Measurements from ENCODE around the gene SIM2.
A peak's percentile ranks its signal among the peaks of the same experiment; 100 is the strongest.

Gene SIM2

GRCh38 chr21:36706951-36707762, 8.2 kb downstream of the SIM2 start:
- peaks cover 82 to 100% of the 10 kb centered on the region in 2 donors for H3K27me3 ChIP-seq (ENCODE audit: control insufficient read depth in 1 of 2, insufficient read depth in 2 of 2, low read length in 2 of 2)
- H3K9me3 ChIP-seq (ENCODE audit: control insufficient read depth in 2 of 2, low read length in 2 of 2): no peaks in the 10 kb centered on the region
- no peak overlapping the region for H3K9ac ChIP-seq (ENCODE audit: low read length in 2 of 2)
- H3K36me3 ChIP-seq (ENCODE audit: control insufficient read depth in 2 of 2, insufficient read depth in 2 of 2, low read length in 2 of 2): no peaks in the 10 kb centered on the region
- H3K4me3 ChIP-seq (ENCODE audit: low read length in 2 of 2): no peak overlapping the region
- peaks cover 32% of the 10 kb centered on the region for H3K4me1 ChIP-seq (ENCODE audit: control insufficient read depth, insufficient read depth, low read length)
- H3K27ac ChIP-seq (ENCODE audit: low read length): no peak overlapping the region

- Histone ChIP-seq H3K4me3 (ENCODE audit: low read length in 2 of 2) (peak overlapping the region; percentile 44 to 53), H3K9me3 (ENCODE audit: control insufficient read depth in 2 of 2, low read length in 2 of 2) (no peaks in the 10 kb centered on the region), H3K4me1 (ENCODE audit: control insufficient read depth, insufficient read depth, low read length) (peaks cover 32% of the 10 kb centered on the region), H3K27ac (ENCODE audit: low read length) (no peak overlapping the region), H3K27me3 (ENCODE audit: control insufficient read depth in 1 of 2, insufficient read depth in 2 of 2, low read length in 2 of 2) (peaks cover 79 to 100% of the 10 kb centered on the region in 2 donors), H3K9ac (ENCODE audit: low read length in 2 of 2) (no peak overlapping the region), H3K36me3 (ENCODE audit: control insufficient read depth in 2 of 2, insufficient read depth in 2 of 2, low read length in 2 of 2) (no peaks in the 10 kb centered on the region)
Observed at GRCh38 chr21:36707763-36708285, 8.9 kb downstream of the SIM2 start.

- H3K36me3 ChIP-seq (ENCODE audit: control insufficient read depth in 2 of 2, insufficient read depth in 2 of 2, low read length in 2 of 2): no peaks in the 10 kb centered on the region
- H3K4me1 ChIP-seq (ENCODE audit: control insufficient read depth, insufficient read depth, low read length): peaks cover 32% of the 10 kb centered on the region
- peaks cover 75 to 98% of the 10 kb centered on the region in 2 donors for H3K27me3 ChIP-seq (ENCODE audit: control insufficient read depth in 1 of 2, insufficient read depth in 2 of 2, low read length in 2 of 2)
- no peaks in the 10 kb centered on the region for H3K9me3 ChIP-seq (ENCODE audit: control insufficient read depth in 2 of 2, low read length in 2 of 2)
- no peak overlapping the region for H3K27ac ChIP-seq (ENCODE audit: low read length)
- H3K9ac ChIP-seq (ENCODE audit: low read length in 2 of 2): no peak overlapping the region
- H3K4me3 ChIP-seq (ENCODE audit: low read length in 2 of 2): peak overlapping the region; percentile 44 to 53
Observed at GRCh38 chr21:36708286-36709029, 9.5 kb downstream of the SIM2 start.

- Histone ChIP-seq H3K4me3 (ENCODE audit: low read length in 2 of 2) (peak overlapping the region in 1 of 2 donors; percentile 44), H3K4me1 (ENCODE audit: control insufficient read depth, insufficient read depth, low read length) (peaks cover 32% of the 10 kb centered on the region)
Observed at GRCh38 chr21:36709030-36709867, 10.3 kb downstream of the SIM2 start.

GRCh38 chr21:36709868-36710728, 11.2 kb downstream of the SIM2 start:
- Histone ChIP-seq H3K4me1 (ENCODE audit: control insufficient read depth, insufficient read depth, low read length) (peaks cover 24% of the 10 kb centered on the region), H3K27ac (ENCODE audit: low read length) (no peak overlapping the region), H3K9ac (ENCODE audit: low read length in 2 of 2) (no peak overlapping the region), H3K9me3 (ENCODE audit: control insufficient read depth in 2 of 2, low read length in 2 of 2) (no peaks in the 10 kb centered on the region), H3K36me3 (ENCODE audit: control insufficient read depth in 2 of 2, insufficient read depth in 2 of 2, low read length in 2 of 2) (no peaks in the 10 kb centered on the region), H3K27me3 (ENCODE audit: control insufficient read depth in 1 of 2, insufficient read depth in 2 of 2, low read length in 2 of 2) (peaks cover 62 to 88% of the 10 kb centered on the region in 2 donors), H3K4me3 (ENCODE audit: low read length in 2 of 2) (no peak overlapping the region)

More at GRCh38 chr21:36709030-36709867, 10.3 kb downstream of the SIM2 start:
- Histone ChIP-seq H3K9ac (ENCODE audit: low read length in 2 of 2) (no peak overlapping the region), H3K27me3 (ENCODE audit: control insufficient read depth in 1 of 2, insufficient read depth in 2 of 2, low read length in 2 of 2) (peaks cover 67 to 92% of the 10 kb centered on the region in 2 donors), H3K27ac (ENCODE audit: low read length) (no peak overlapping the region), H3K36me3 (ENCODE audit: control insufficient read depth in 2 of 2, insufficient read depth in 2 of 2, low read length in 2 of 2) (no peaks in the 10 kb centered on the region), H3K9me3 (ENCODE audit: control insufficient read depth in 2 of 2, low read length in 2 of 2) (no peaks in the 10 kb centered on the region)

GRCh38 chr21:36710729-36711048, 11.8 kb downstream of the SIM2 start:
- Histone ChIP-seq H3K27ac (ENCODE audit: low read length) (no peak overlapping the region), H3K4me3 (ENCODE audit: low read length in 2 of 2) (no peak overlapping the region), H3K4me1 (ENCODE audit: control insufficient read depth, insufficient read depth, low read length) (peaks cover 19% of the 10 kb centered on the region), H3K9ac (ENCODE audit: low read length in 2 of 2) (no peak overlapping the region), H3K27me3 (ENCODE audit: control insufficient read depth in 1 of 2, insufficient read depth in 2 of 2, low read length in 2 of 2) (peaks cover 58 to 86% of the 10 kb centered on the region in 2 donors), H3K36me3 (ENCODE audit: control insufficient read depth in 2 of 2, insufficient read depth in 2 of 2, low read length in 2 of 2) (no peaks in the 10 kb centered on the region), H3K9me3 (ENCODE audit: control insufficient read depth in 2 of 2, low read length in 2 of 2) (no peaks in the 10 kb centered on the region)

GRCh38 chr21:36713746-36714145, 14.8 kb downstream of the SIM2 start:
- Histone ChIP-seq H3K36me3 (ENCODE audit: control insufficient read depth in 2 of 2, insufficient read depth in 2 of 2, low read length in 2 of 2) (no peaks in the 10 kb centered on the region), H3K27ac (ENCODE audit: low read length) (no peak overlapping the region), H3K4me1 (ENCODE audit: control insufficient read depth, insufficient read depth, low read length) (peaks cover 6% of the 10 kb centered on the region), H3K27me3 (ENCODE audit: control insufficient read depth in 1 of 2, insufficient read depth in 2 of 2, low read length in 2 of 2) (peaks cover 33 to 65% of the 10 kb centered on the region in 2 donors), H3K4me3 (ENCODE audit: low read length in 2 of 2) (no peak overlapping the region), H3K9ac (ENCODE audit: low read length in 2 of 2) (no peak overlapping the region), H3K9me3 (ENCODE audit: control insufficient read depth in 2 of 2, low read length in 2 of 2) (no peaks in the 10 kb centered on the region)

- Histone ChIP-seq H3K9me3 (ENCODE audit: control insufficient read depth in 2 of 2, low read length in 2 of 2) (no peaks in the 10 kb centered on the region), H3K9ac (ENCODE audit: low read length in 2 of 2) (no peak overlapping the region), H3K36me3 (ENCODE audit: control insufficient read depth in 2 of 2, insufficient read depth in 2 of 2, low read length in 2 of 2) (no peaks in the 10 kb centered on the region), H3K27ac (ENCODE audit: low read length) (no peak overlapping the region), H3K27me3 (ENCODE audit: control insufficient read depth in 1 of 2, insufficient read depth in 2 of 2, low read length in 2 of 2) (peaks cover 21 to 42% of the 10 kb centered on the region in 2 donors), H3K4me1 (ENCODE audit: control insufficient read depth, insufficient read depth, low read length) (peaks cover 3% of the 10 kb centered on the region), H3K4me3 (ENCODE audit: low read length in 2 of 2) (no peak overlapping the region)
Observed at GRCh38 chr21:36716387-36716786, 17.5 kb downstream of the SIM2 start.

- Histone ChIP-seq H3K36me3 (ENCODE audit: control insufficient read depth in 2 of 2, insufficient read depth in 2 of 2, low read length in 2 of 2) (no peaks in the 10 kb centered on the region), H3K9me3 (ENCODE audit: control insufficient read depth in 2 of 2, low read length in 2 of 2) (no peaks in the 10 kb centered on the region), H3K9ac (ENCODE audit: low read length in 2 of 2) (no peak overlapping the region), H3K27ac (ENCODE audit: low read length) (no peak overlapping the region), H3K4me3 (ENCODE audit: low read length in 2 of 2) (no peak overlapping the region), H3K4me1 (ENCODE audit: control insufficient read depth, insufficient read depth, low read length) (peaks cover 3% of the 10 kb centered on the region), H3K27me3 (ENCODE audit: control insufficient read depth in 1 of 2, insufficient read depth in 2 of 2, low read length in 2 of 2) (peaks cover 21 to 38% of the 10 kb centered on the region in 2 donors)
Observed at GRCh38 chr21:36716836-36717235, 17.9 kb downstream of the SIM2 start.
